ENCODE data around the gene KLHL30. TPM values are rescaled to one million over a fixed set of nuclear protein-coding genes. Genes with fewer than 3 reads are reported as not detected.

The KLHL30 gene
- total RNA-seq, 2 experiments from 2014 or later, result 0.09 to 1.9 TPM

GRCh38 chr2:238187618-238188548 is 49.4 kb downstream of the KLHL30 start:
- no peak for TF ChIP-seq EZH2phosphoT487 (IDR thresholded peaks at IDR 0.05; ENCODE audit: borderline replicate concordance, low read depth, low read length)
- TF ChIP-seq, protein P1, sequence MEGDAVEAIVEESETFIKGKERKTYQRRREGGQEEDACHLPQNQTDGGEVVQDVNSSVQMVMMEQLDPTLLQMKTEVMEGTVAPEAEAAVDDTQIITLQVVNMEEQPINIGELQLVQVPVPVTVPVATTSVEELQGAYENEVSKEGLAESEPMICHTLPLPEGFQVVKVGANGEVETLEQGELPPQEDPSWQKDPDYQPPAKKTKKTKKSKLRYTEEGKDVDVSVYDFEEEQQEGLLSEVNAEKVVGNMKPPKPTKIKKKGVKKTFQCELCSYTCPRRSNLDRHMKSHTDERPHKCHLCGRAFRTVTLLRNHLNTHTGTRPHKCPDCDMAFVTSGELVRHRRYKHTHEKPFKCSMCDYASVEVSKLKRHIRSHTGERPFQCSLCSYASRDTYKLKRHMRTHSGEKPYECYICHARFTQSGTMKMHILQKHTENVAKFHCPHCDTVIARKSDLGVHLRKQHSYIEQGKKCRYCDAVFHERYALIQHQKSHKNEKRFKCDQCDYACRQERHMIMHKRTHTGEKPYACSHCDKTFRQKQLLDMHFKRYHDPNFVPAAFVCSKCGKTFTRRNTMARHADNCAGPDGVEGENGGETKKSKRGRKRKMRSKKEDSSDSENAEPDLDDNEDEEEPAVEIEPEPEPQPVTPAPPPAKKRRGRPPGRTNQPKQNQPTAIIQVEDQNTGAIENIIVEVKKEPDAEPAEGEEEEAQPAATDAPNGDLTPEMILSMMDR (conservative IDR thresholded peaks at IDR 0.05; ENCODE audit: low read length), result no peak
- Histone ChIP-seq H4K20me1 (ENCODE audit: insufficient read depth, low read length) (no peaks in the 10 kb centered on the region), H3K4me1 (ENCODE audit: insufficient read depth, low read length, poor library complexity, severe bottlenecking) (no peaks in the 10 kb centered on the region), H3K27ac (ENCODE audit: low read depth, low read length, poor library complexity, severe bottlenecking) (no peak overlapping the region), H2AFZ (ENCODE audit: low read length) (no peak overlapping the region), H3K4me3 (ENCODE audit: low read depth, low read length, poor library complexity, severe bottlenecking) (no peak overlapping the region), H3K9me2 (ENCODE audit: insufficient read depth, low read length) (no peaks in the 10 kb centered on the region), H3K9me3 (ENCODE audit: low read length) (no peaks in the 10 kb centered on the region), H3K4me2 (ENCODE audit: low read length) (no peak overlapping the region), H3K79me2 (ENCODE audit: insufficient read depth, low read depth, low read length) (no peaks in the 10 kb centered on the region), H3K36me3 (ENCODE audit: insufficient read depth, low read length) (peaks cover 90% of the 10 kb centered on the region)
- ChIA-PET CTCF (ENCODE audit: unreplicated experiment) (no interaction called here), POLR2A (interaction anchor here (1.4 to 1.8 kb wide), 3 partner anchors 10 to 16 kb away, joined by 4 to 7 read pairs (median 4); no protein-coding TSS in a partner anchor)
- intact Hi-C loops (cut with micrococcal nuclease; ENCODE audit: unreplicated experiment), result no loop called here
- BruUV-seq (replicated peaks), result no TSS peak
- no peak for DNase-seq (ENCODE audit: low spot score)

GRCh38 chr2:238190445-238190844 is 52.0 kb downstream of the KLHL30 start:
- Histone ChIP-seq H4K20me1 (ENCODE audit: insufficient read depth, low read length) (peaks cover 2% of the 10 kb centered on the region; the same call in 1 of the 2 replicates), H3K79me2 (ENCODE audit: insufficient read depth, low read depth, low read length) (peaks cover 6% of the 10 kb centered on the region), H3K9me3 (ENCODE audit: low read length) (no peaks in the 10 kb centered on the region), H3K27ac (ENCODE audit: low read depth, low read length, poor library complexity, severe bottlenecking) (no peak overlapping the region), H3K4me1 (ENCODE audit: insufficient read depth, low read length, poor library complexity, severe bottlenecking) (no peaks in the 10 kb centered on the region), H3K4me2 (ENCODE audit: low read length) (no peak overlapping the region), H3K36me3 (ENCODE audit: insufficient read depth, low read length) (peaks cover 91% of the 10 kb centered on the region), H3K4me3 (ENCODE audit: low read depth, low read length, poor library complexity, severe bottlenecking) (no peak overlapping the region), H2AFZ (ENCODE audit: low read length) (no peak overlapping the region), H3K9me2 (ENCODE audit: insufficient read depth, low read length) (no peaks in the 10 kb centered on the region)
- intact Hi-C loops (cut with micrococcal nuclease; ENCODE audit: unreplicated experiment), result no loop called here
- BruUV-seq (replicated peaks), result no TSS peak
- no peak for DNase-seq (ENCODE audit: low spot score)
- POLR2A ChIA-PET, result interaction anchor here (0.6 kb wide), 1 partner anchor 92 kb away, joined by 3 read pairs; no protein-coding TSS in a partner anchor
- CTCF ChIA-PET (ENCODE audit: unreplicated experiment), result no interaction called here
- TF ChIP-seq, protein P1 (conservative IDR thresholded peaks at IDR 0.05; ENCODE audit: low read length), result no peak
- TF ChIP-seq EZH2phosphoT487 (IDR thresholded peaks at IDR 0.05; ENCODE audit: borderline replicate concordance, low read depth, low read length), result no peak

Other genes with a start within 250 kb of the KLHL30 start
- 18.1 and 19.9 TPM in 2 replicates for gene UBE2F, start 171.7 kb upstream of the KLHL30 start, total RNA-seq (2014; rRNA removed; shearing (Covaris generic))
- 21.0 and 27.1 TPM in 2 replicates for gene UBE2F, start 171.7 kb upstream of the KLHL30 start, total RNA-seq (2022)
- 39.3 and 41.7 TPM in 2 replicates for gene SCLY, start 77.7 kb upstream of the KLHL30 start, total RNA-seq (2014; rRNA removed; shearing (Covaris generic))
- gene SCLY, start 77.7 kb upstream of the KLHL30 start, total RNA-seq (2022), result 29.9 and 31.2 TPM in 2 replicates
- 7.6 and 7.7 TPM in 2 replicates for gene ESPNL, start 38.3 kb upstream of the KLHL30 start, total RNA-seq (2014; rRNA removed; shearing (Covaris generic))
- 3.4 and 5.0 TPM in 2 replicates for gene ESPNL, start 38.3 kb upstream of the KLHL30 start, total RNA-seq (2022)
- gene ERFE, start 20.3 kb downstream of the KLHL30 start, total RNA-seq (2014; rRNA removed; shearing (Covaris generic)), result 7.3 and 8.2 TPM in 2 replicates
- gene ERFE, start 20.3 kb downstream of the KLHL30 start, total RNA-seq (2022), result 7.6 and 10.2 TPM in 2 replicates
- gene ILKAP, start 65.0 kb downstream of the KLHL30 start, total RNA-seq (2014; rRNA removed; shearing (Covaris generic)), result 33.1 and 36.7 TPM in 2 replicates
- 57.3 and 61.8 TPM in 2 replicates for gene ILKAP, start 65.0 kb downstream of the KLHL30 start, total RNA-seq (2022)
- gene HES6, start 101.4 kb downstream of the KLHL30 start, total RNA-seq (2014; rRNA removed; shearing (Covaris generic)), result 13.1 and 20.5 TPM in 2 replicates
- gene HES6, start 101.4 kb downstream of the KLHL30 start, total RNA-seq (2022), result 10.9 and 13.8 TPM in 2 replicates
- 8.4 and 9.7 TPM in 2 replicates for gene PER2, start 149.9 kb downstream of the KLHL30 start, total RNA-seq (2014; rRNA removed; shearing (Covaris generic))
- 18.6 and 20.4 TPM in 2 replicates for gene PER2, start 149.9 kb downstream of the KLHL30 start, total RNA-seq (2022)
- 4.3 and 8.2 TPM in 2 replicates for gene TRAF3IP1, start 181.8 kb downstream of the KLHL30 start, total RNA-seq (2014; rRNA removed; shearing (Covaris generic))
- 12.8 and 13.8 TPM in 2 replicates for gene TRAF3IP1, start 181.8 kb downstream of the KLHL30 start, total RNA-seq (2022)